HG03432 (cell line): Measurements from ENCODE around the gene FAM110A.
"Not testable (repeated sequence)": the region's sequence is repeated elsewhere in the genome, so short reads cannot be mapped to it uniquely, and the experiment has no call there.

Experiments used
- ATAC-seq: cut with Tn5 transposase; IDR thresholded peaks from one replicate; pipeline ENCODE4 v1.9.1; 2021; ENCODE audit warnings: mild to moderate bottlenecking, moderate library complexity; ENCODE audit not compliant: unreplicated experiment

FAM110A gene

GRCh38 chr20:841568-842546 is 8.3 kb downstream of the FAM110A start:
- ATAC-seq, result no peak

GRCh38 chr20:842547-842940 is 9.0 kb downstream of the FAM110A start:
- ATAC-seq, result no peak

- ATAC-seq, result no peak
Measured at GRCh38 chr20:843912-844311, 10.4 kb downstream of the FAM110A start.

GRCh38 chr20:844473-845225 is 11.1 kb downstream of the FAM110A start:
- ATAC-seq, result peak; percentile 93

- ATAC-seq, result no peak
Measured at GRCh38 chr20:845226-845868, 11.8 kb downstream of the FAM110A start.

- no peak for ATAC-seq
Measured at GRCh38 chr20:845941-846893, 12.7 kb downstream of the FAM110A start.

- peak; percentile 52 for ATAC-seq
Measured at GRCh38 chr20:846894-847278, 13.4 kb downstream of the FAM110A start.

- ATAC-seq, result no peak
Measured at GRCh38 chr20:848193-848592, 14.7 kb downstream of the FAM110A start.

GRCh38 chr20:848731-849130 is 15.2 kb downstream of the FAM110A start:
- ATAC-seq, result not testable (repeated sequence)

- ATAC-seq, result no peak
Measured at GRCh38 chr20:853406-853996, 20.0 kb downstream of the FAM110A start.

- no peak for ATAC-seq
Measured at GRCh38 chr20:854601-855000, 21.1 kb downstream of the FAM110A start.

GRCh38 chr20:855466-856360 is 22.2 kb downstream of the FAM110A start:
- no peak for ATAC-seq

- ATAC-seq, result no peak
Measured at GRCh38 chr20:856361-856775, 22.9 kb downstream of the FAM110A start.

- ATAC-seq, result no peak
Measured at GRCh38 chr20:858011-858410, 24.5 kb downstream of the FAM110A start.

- ATAC-seq, result no peak
Measured at GRCh38 chr20:859751-860231, 26.3 kb downstream of the FAM110A start.

- no peak for ATAC-seq
Measured at GRCh38 chr20:860891-861290, 27.4 kb downstream of the FAM110A start.

GRCh38 chr20:865440-865839 is 31.9 kb downstream of the FAM110A start:
- ATAC-seq, result no peak

- ATAC-seq, result no peak
Measured at GRCh38 chr20:868279-868678, 34.8 kb downstream of the FAM110A start.

- ATAC-seq, result no peak
Measured at GRCh38 chr20:869606-870005, 36.1 kb downstream of the FAM110A start.
